Activated CD8-positive, alpha-beta memory T cell treated with anti-CD3 and anti-CD28 coated beads, Interleukin-2, amount 50 U/mL, for 24 hours (primary cell): ENCODE data around the gene MRPL30.
"Not testable (repeated sequence)": the region's sequence is repeated elsewhere in the genome, so short reads cannot be mapped to it uniquely, and the experiment has no call there.

ENCODE experiments used
- DNase-seq: peaks from one replicate; pipeline ENCODE4 v3.0.0-alpha.2; 2020; ENCODE audit errors: extremely low read depth

Gene MRPL30

GRCh38 chr2:99184811-99185210 is 3.8 kb downstream of the MRPL30 start:
- DNase-seq, result no peak

- DNase-seq, result no peak
Measured at GRCh38 chr2:99187011-99187410, 6.0 kb downstream of the MRPL30 start.

- DNase-seq, result no peak
Measured at GRCh38 chr2:99188357-99188756, 7.4 kb downstream of the MRPL30 start.

GRCh38 chr2:99190548-99190947 is 9.6 kb downstream of the MRPL30 start:
- no peak for DNase-seq

- not testable (repeated sequence) for DNase-seq
Measured at GRCh38 chr2:99192364-99192763, 11.4 kb downstream of the MRPL30 start.

- no peak for DNase-seq
Measured at GRCh38 chr2:99198103-99198841, 17.3 kb downstream of the MRPL30 start.

GRCh38 chr2:99200076-99200800 is 19.3 kb downstream of the MRPL30 start:
- no peak for DNase-seq

GRCh38 chr2:99201959-99202678 is 21.1 kb downstream of the MRPL30 start:
- DNase-seq, result no peak

- no peak for DNase-seq
Measured at GRCh38 chr2:99205491-99205890, 24.5 kb downstream of the MRPL30 start.

GRCh38 chr2:99216096-99216495 is 35.1 kb downstream of the MRPL30 start:
- no peak for DNase-seq

- DNase-seq, result no peak
Measured at GRCh38 chr2:99217929-99218501, 37.0 kb downstream of the MRPL30 start.

GRCh38 chr2:99233177-99233576 is 52.2 kb downstream of the MRPL30 start:
- not testable (repeated sequence) for DNase-seq

- DNase-seq, result no peak
Measured at GRCh38 chr2:99238599-99238998, 57.6 kb downstream of the MRPL30 start.

GRCh38 chr2:99240431-99240830 is 59.4 kb downstream of the MRPL30 start:
- DNase-seq, result no peak

- no peak for DNase-seq
Measured at GRCh38 chr2:99242151-99242550, 61.2 kb downstream of the MRPL30 start.
